HepG2 (cell line): ENCODE data around the gene THAP3. TPM values are rescaled to one million over a fixed set of nuclear protein-coding genes. Genes with fewer than 3 reads are reported as not detected.

Source experiments
- BCL3 ChIP-seq: sonication (generic); formaldehyde crosslinking; IDR thresholded peaks from 2 replicates; pipeline ENCODE4 v1.5.1; 2020; ENCODE audit warnings: mild to moderate bottlenecking, missing genetic modification reagents, moderate library complexity
- CCAR2 ChIP-seq: fragments of 200-400 bp; formaldehyde crosslinking; optimal IDR thresholded peaks from 2 replicates; pipeline ENCODE3; 2018; ENCODE audit warnings: low read depth, mild to moderate bottlenecking, low read length, moderate library complexity
- CCDC6 ChIP-seq: sonication (generic); formaldehyde crosslinking; IDR thresholded peaks from 2 replicates; pipeline ENCODE4 v1.8.1; 2022; ENCODE audit warnings: mild to moderate bottlenecking, missing genetic modification reagents, moderate library complexity
- CREB3 ChIP-seq: sonication (generic); formaldehyde crosslinking; IDR thresholded peaks from 2 replicates; pipeline ENCODE4 v1.5.0; 2020; ENCODE audit warnings: missing genetic modification reagents
- HMGXB4 ChIP-seq, 2 experiments: sonication (generic) in 1 of 2; formaldehyde crosslinking in 1 of 2; IDR thresholded peaks; 2 replicates each; pipeline versions ENCODE4 v1.4.0 to v1.6.1; 2018 to 2020; ENCODE audit warnings: missing genetic modification reagents in 2 of 2, borderline replicate concordance in 1 of 2, low read depth in 1 of 2, mild to moderate bottlenecking in 1 of 2, missing biosample characterization in 1 of 2
- KDM2A ChIP-seq: sonication (generic); formaldehyde crosslinking; IDR thresholded peaks from 2 replicates; pipeline ENCODE4 v1.4.0; 2020; ENCODE audit warnings: low read depth, missing genetic modification reagents, borderline replicate concordance
- KLF11 ChIP-seq: IDR thresholded peaks from 2 replicates; pipeline ENCODE4 v1.6.1; 2016; ENCODE audit warnings: missing compliant biosample characterization
- SAP130 ChIP-seq: IDR thresholded peaks from 2 replicates; pipeline ENCODE4 v1.6.1; 2016; ENCODE audit warnings: low read depth
- TAF1 ChIP-seq: sonication (generic); formaldehyde crosslinking; IDR thresholded peaks from 2 replicates; pipeline ENCODE4 v1.4.0; 2020; ENCODE audit warnings: missing genetic modification reagents
- ZBTB10 ChIP-seq: sonication (generic); formaldehyde crosslinking; IDR thresholded peaks from 2 replicates; pipeline ENCODE4 v1.4.0; 2020; ENCODE audit warnings: missing genetic modification reagents, borderline replicate concordance
- ZBTB7B ChIP-seq: sonication (generic); formaldehyde crosslinking; IDR thresholded peaks from 2 replicates; pipeline ENCODE4 v1.4.0; 2020; ENCODE audit warnings: missing genetic modification reagents
- ZFX ChIP-seq: sonication (generic); formaldehyde crosslinking; IDR thresholded peaks from 2 replicates; pipeline ENCODE4 v1.4.0; 2020; ENCODE audit warnings: mild to moderate bottlenecking, low read depth, missing genetic modification reagents, moderate library complexity
- ZNF142 ChIP-seq: sonication (generic); formaldehyde crosslinking; IDR thresholded peaks from 2 replicates; pipeline ENCODE4 v1.4.0; 2020; ENCODE audit warnings: missing genetic modification reagents
- ZNF232 ChIP-seq: sonication (generic); formaldehyde crosslinking; IDR thresholded peaks from 2 replicates; pipeline ENCODE4 v1.4.0; 2020; ENCODE audit warnings: missing genetic modification reagents, borderline replicate concordance
- ZNF746 ChIP-seq: sonication (generic); formaldehyde crosslinking; IDR thresholded peaks from 2 replicates; pipeline ENCODE4 v1.8.0; 2022; ENCODE audit warnings: mild to moderate bottlenecking, missing genetic modification reagents
- polyA plus RNA-seq, 8 experiments: library from polyadenylated mRNA; depleted of rRNA in 3 of 8; stranded (reverse) in 7 of 8; unstranded in 1 of 8; fragments of >200 nt; fragmentation: Illumina TruSeq in 4 of 8; extraction: Trizol in 4 of 8; gene quantifications; 2 replicates each; pipeline versions ENCODE4 v1.2.1 to v1.2.3, GENCODE V29; 2011 to 2016; ENCODE audit warnings: low read depth in 4 of 8, missing spikeins in 1 of 8, mixed read lengths in 1 of 8; ENCODE audit not compliant: insufficient read depth in 1 of 8
- total RNA-seq, 5 experiments: library from RNA; depleted of rRNA; stranded (reverse); fragments of >200 nt; fragmentation: Illumina TruSeq; extraction: Trizol; gene quantifications; 2 replicates each; pipeline ENCODE4 v1.2.3, GENCODE V29; 2016; ENCODE audit warnings: low read depth in 1 of 5

THAP3 gene
- total and polyA plus RNA-seq, 2 of the 13 experiments (the other 11 are each of a cell fraction or from before 2014, with no cell fraction given) = 10.3 to 14.9 TPM

GRCh38 chr1:6612641-6613360, 11.9 kb upstream of the THAP3 start (continued):
- TF ChIP-seq ZNF232 (CRISPR knock-in tag) (0 out of 2 replicates have a peak, but pooled peaks have one; percentile 13), HMGXB4 (CRISPR knock-in tag; IDR thresholded peaks at IDR 0.05; ENCODE audit: borderline replicate concordance in 1 of 2, low read depth in 1 of 2) (0 out of 4 replicates have a peak, but pooled peaks of 1 of the 2 experiments have one; percentile 26), SAP130 (CRISPR knock-in tag) (peak; percentile 57; the same call in 1 of the 2 replicates), CCAR2 (no peak), ZNF746 (CRISPR knock-in tag) (0 out of 2 replicates have a peak, but pooled peaks have one; percentile 25), ZBTB7B (CRISPR knock-in tag) (peak; percentile 0; the same call in 1 of the 2 replicates), KDM2A (peak; percentile 34; the same call in 1 of the 2 replicates), CREB3 (CRISPR knock-in tag) (peak; percentile 15; the same call in 1 of the 2 replicates), TAF1 (CRISPR knock-in tag) (peak; percentile 54; the same call in 1 of the 2 replicates), KLF11 (CRISPR knock-in tag) (no peak), CCDC6 (CRISPR knock-in tag) (peak; percentile 68; the same call in 1 of the 2 replicates), BCL3 (CRISPR knock-in tag) (no peak), ZNF142 (CRISPR knock-in tag) (peak; percentile 71), ZBTB10 (CRISPR knock-in tag) (peak; percentile 83; the same call in 1 of the 2 replicates), ZFX (CRISPR knock-in tag) (peak; percentile 68; the same call in 1 of the 2 replicates)
